Activated CD4-positive, alpha-beta memory T cell treated with anti-CD3 and anti-CD28 coated beads for 36 hours (primary cell): ENCODE results near the gene QKI. TPM values are rescaled to one million over a fixed set of nuclear protein-coding genes. Genes with fewer than 3 reads are reported as not detected.

Experiments
- CTCF ChIA-PET: fragments of 350-600 bp; sonication (Branson Sonifier 250); formaldehyde crosslinking; loops from one replicate; lab custom pipeline; 2021; ENCODE audit warnings: antibody characterized with exemption, inconsistent platforms; lab: Charles Lee
- POLR2A ChIA-PET: fragments of 350-600 bp; sonication (Branson Sonifier 250); formaldehyde crosslinking; loops from one replicate; lab custom pipeline; 2021; ENCODE audit warnings: antibody characterized with exemption; lab: Charles Lee
- DNase-seq: peaks from one replicate; pipeline ENCODE4 v3.0.0-alpha.2; 2020
- H3K27ac Mint-ChIP-seq: one replicate; pipeline ENCODE4 v1.8.0; 2021; ENCODE audit warnings: mixed read lengths
- H3K27me3 Mint-ChIP-seq: one replicate; pipeline ENCODE4 v1.8.0; 2021; ENCODE audit warnings: mixed read lengths
- H3K36me3 Mint-ChIP-seq: one replicate; pipeline ENCODE4 v1.8.0; 2021; ENCODE audit warnings: mixed read lengths
- H3K4me1 Mint-ChIP-seq: one replicate; pipeline ENCODE4 v1.8.0; 2021; ENCODE audit warnings: low read depth, mixed read lengths
- H3K4me3 Mint-ChIP-seq: one replicate; pipeline ENCODE4 v1.8.0; 2021; ENCODE audit warnings: mild to moderate bottlenecking, mixed read lengths
- H3K9me3 Mint-ChIP-seq: one replicate; pipeline ENCODE4 v1.8.0; 2021; ENCODE audit warnings: mixed read lengths
- intact Hi-C: fragments of 100-400 bp; cut with micrococcal nuclease; formaldehyde crosslinking; loops from one replicate; pipeline ENCODE4 v1.15.1; 2023
- total RNA-seq, 2 experiments: library from RNA; stranded (reverse); gene quantifications; one replicate each; pipeline ENCODE4 v1.2.3, GENCODE V29; 2021

QKI gene
- 10 to 100 TPM; 43.9 to 44.2 TPM for total RNA-seq

GRCh38 chr6:163414117-163414945 is at the start of gene QKI:
QKI (plus strand) TSS chr6:163414718; CDS start chr6:163415194, 476 bp downstream.
- peaks cover 32% of the 10 kb centered on the region for H3K4me1 Mint-ChIP-seq
- H3K36me3 Mint-ChIP-seq = no peaks in the 10 kb centered on the region
- H3K27ac Mint-ChIP-seq = peak within 1 kb of the TSS; percentile 88
- intact Hi-C loops = loop anchor here (2.0 to 10.0 kb wide), 2 partner anchors 688 to 1510 kb away; partner anchors contain the start of genes PACRG and PRKN
- H3K27me3 Mint-ChIP-seq = no peaks in the 10 kb centered on the region
- H3K4me3 Mint-ChIP-seq = peak within 1 kb of the TSS; percentile 76
- H3K9me3 Mint-ChIP-seq = no peaks in the 10 kb centered on the region
- CTCF ChIA-PET = interaction anchor here (3.6 kb wide), 1 partner anchor 140 kb away, joined by 22 read pairs; no protein-coding TSS in a partner anchor
- POLR2A ChIA-PET = interaction anchor here (1.5 kb wide), 1 partner anchor 46 kb away, joined by 5 read pairs; no protein-coding TSS in a partner anchor
- DNase-seq = peak; percentile 83

- CTCF ChIA-PET = no interaction called here
- DNase-seq = no peak
Observed at GRCh38 chr6:163366288-163366687, 48.2 kb upstream of the QKI start.

GRCh38 chr6:163367497-163368183 is 46.9 kb upstream of the QKI start:
- H3K4me3 Mint-ChIP-seq = no peak overlapping the region
- ChIA-PET CTCF (no interaction called here), POLR2A (interaction anchor here (0.6 kb wide), 1 partner anchor 20 kb away, joined by 3 read pairs; no protein-coding TSS in a partner anchor)
- intact Hi-C loops = no loop called here
- no peak for DNase-seq
- peaks cover 4% of the 10 kb centered on the region for H3K4me1 Mint-ChIP-seq
- no peak overlapping the region for H3K27ac Mint-ChIP-seq
- H3K36me3 Mint-ChIP-seq = no peaks in the 10 kb centered on the region
- peaks cover 9% of the 10 kb centered on the region for H3K27me3 Mint-ChIP-seq
- no peaks in the 10 kb centered on the region for H3K9me3 Mint-ChIP-seq

More at GRCh38 chr6:163366288-163366687, 48.2 kb upstream of the QKI start:
- H3K36me3 Mint-ChIP-seq = no peaks in the 10 kb centered on the region
- H3K9me3 Mint-ChIP-seq = no peaks in the 10 kb centered on the region
- H3K4me3 Mint-ChIP-seq = no peak overlapping the region
- POLR2A ChIA-PET = no interaction called here
- H3K4me1 Mint-ChIP-seq = peaks cover 4% of the 10 kb centered on the region
- peaks cover 11% of the 10 kb centered on the region for H3K27me3 Mint-ChIP-seq
- H3K27ac Mint-ChIP-seq = no peak overlapping the region
- intact Hi-C loops = no loop called here

- ChIA-PET CTCF (no interaction called here), POLR2A (no interaction called here)
- Mint-ChIP-seq H3K27ac (no peak overlapping the region), H3K27me3 (peaks cover 16% of the 10 kb centered on the region), H3K36me3 (no peaks in the 10 kb centered on the region), H3K4me3 (no peak overlapping the region), H3K9me3 (no peaks in the 10 kb centered on the region), H3K4me1 (peaks cover 4% of the 10 kb centered on the region)
- intact Hi-C loops = no loop called here
- DNase-seq = no peak
Observed at GRCh38 chr6:163369141-163369540, 45.4 kb upstream of the QKI start.

- H3K4me1 Mint-ChIP-seq = peaks cover 4% of the 10 kb centered on the region
- H3K27ac Mint-ChIP-seq = no peak overlapping the region
- no peak for DNase-seq
- H3K36me3 Mint-ChIP-seq = no peaks in the 10 kb centered on the region
- peaks cover 16% of the 10 kb centered on the region for H3K27me3 Mint-ChIP-seq
- H3K4me3 Mint-ChIP-seq = no peak overlapping the region
- intact Hi-C loops = no loop called here
- no peaks in the 10 kb centered on the region for H3K9me3 Mint-ChIP-seq
- ChIA-PET POLR2A (no interaction called here), CTCF (no interaction called here)
Observed at GRCh38 chr6:163369628-163370365, 44.7 kb upstream of the QKI start.

GRCh38 chr6:163370464-163371117 is 43.9 kb upstream of the QKI start:
- POLR2A ChIA-PET = no interaction called here
- H3K36me3 Mint-ChIP-seq = no peaks in the 10 kb centered on the region
- H3K9me3 Mint-ChIP-seq = no peaks in the 10 kb centered on the region
- H3K27me3 Mint-ChIP-seq = peaks cover 16% of the 10 kb centered on the region
- no peak for DNase-seq
- no peak overlapping the region for H3K27ac Mint-ChIP-seq
- H3K4me1 Mint-ChIP-seq = peaks cover 4% of the 10 kb centered on the region
- H3K4me3 Mint-ChIP-seq = no peak overlapping the region
- intact Hi-C loops = no loop called here
- CTCF ChIA-PET = no interaction called here

GRCh38 chr6:163371129-163371528 is 43.4 kb upstream of the QKI start:
- Mint-ChIP-seq H3K4me1 (peaks cover 4% of the 10 kb centered on the region), H3K27ac (no peak overlapping the region), H3K9me3 (no peaks in the 10 kb centered on the region), H3K4me3 (no peak overlapping the region), H3K36me3 (no peaks in the 10 kb centered on the region), H3K27me3 (peaks cover 16% of the 10 kb centered on the region)
- no peak for DNase-seq
- intact Hi-C loops = no loop called here
- ChIA-PET CTCF (no interaction called here), POLR2A (no interaction called here)

GRCh38 chr6:163373240-163373639 is 41.3 kb upstream of the QKI start:
- Mint-ChIP-seq H3K27ac (no peak overlapping the region), H3K27me3 (peaks cover 20% of the 10 kb centered on the region), H3K9me3 (no peaks in the 10 kb centered on the region), H3K4me3 (no peak overlapping the region), H3K36me3 (no peaks in the 10 kb centered on the region), H3K4me1 (peaks cover 4% of the 10 kb centered on the region)
- intact Hi-C loops = no loop called here
- POLR2A ChIA-PET = no interaction called here
- CTCF ChIA-PET = no interaction called here
- DNase-seq = no peak

- H3K36me3 Mint-ChIP-seq = no peaks in the 10 kb centered on the region
- intact Hi-C loops = no loop called here
- H3K4me1 Mint-ChIP-seq = peaks cover under 1% of the 10 kb centered on the region
- H3K9me3 Mint-ChIP-seq = no peaks in the 10 kb centered on the region
- CTCF ChIA-PET = no interaction called here
- no peak for DNase-seq
- H3K27me3 Mint-ChIP-seq = peaks cover 14% of the 10 kb centered on the region
- H3K4me3 Mint-ChIP-seq = no peak overlapping the region
- no peak overlapping the region for H3K27ac Mint-ChIP-seq
- POLR2A ChIA-PET = no interaction called here
Observed at GRCh38 chr6:163375361-163375760, 39.2 kb upstream of the QKI start.

GRCh38 chr6:163376187-163376586 is 38.3 kb upstream of the QKI start:
- no peak for DNase-seq
- Mint-ChIP-seq H3K4me3 (no peak overlapping the region), H3K9me3 (no peaks in the 10 kb centered on the region), H3K27ac (no peak overlapping the region), H3K4me1 (no peaks in the 10 kb centered on the region), H3K27me3 (peaks cover 12% of the 10 kb centered on the region), H3K36me3 (no peaks in the 10 kb centered on the region)
- CTCF ChIA-PET = no interaction called here
- intact Hi-C loops = no loop called here
- POLR2A ChIA-PET = no interaction called here

GRCh38 chr6:163377561-163377960 is 37.0 kb upstream of the QKI start:
- CTCF ChIA-PET = no interaction called here
- Mint-ChIP-seq H3K27me3 (peaks cover 11% of the 10 kb centered on the region), H3K4me3 (no peak overlapping the region), H3K27ac (no peak overlapping the region), H3K4me1 (no peaks in the 10 kb centered on the region), H3K36me3 (no peaks in the 10 kb centered on the region), H3K9me3 (no peaks in the 10 kb centered on the region)
- POLR2A ChIA-PET = no interaction called here
- no peak for DNase-seq
- intact Hi-C loops = no loop called here
